ENCODE data around the gene LIPH.
A peak's percentile ranks its signal among the peaks of the same experiment; 100 is the strongest.
"Not testable (repeated sequence)": the region's sequence is repeated elsewhere in the genome, so short reads cannot be mapped to it uniquely, and the experiment has no call there.

LIPH gene

GRCh38 chr3:185552358-185552877 lies at the start of gene LIPH:
TSS of gene LIPH (minus strand) at chr3:185552588. CDS start at chr3:185552471, 117 bp downstream.
- DNase-seq, result no peak

GRCh38 chr3:185595526-185595925 lies 43.1 kb upstream of the LIPH start:
- DNase-seq, result no peak

- no peak for DNase-seq
Measured at GRCh38 chr3:185594073-185594472, 41.7 kb upstream of the LIPH start.

- DNase-seq, result no peak
Measured at GRCh38 chr3:185586686-185587039, 34.3 kb upstream of the LIPH start.

- peak; percentile 99 to 100 for DNase-seq
Measured at GRCh38 chr3:185585859-185586685, 33.7 kb upstream of the LIPH start, which contains the start of gene SENP2. TSS of gene SENP2 (plus strand) at chr3:185586295. CDS start at chr3:185586414, 119 bp downstream.

GRCh38 chr3:185585518-185585858 lies 33.1 kb upstream of the LIPH start:
- no peak for DNase-seq

GRCh38 chr3:185584686-185585085 lies 32.3 kb upstream of the LIPH start:
- no peak for DNase-seq

GRCh38 chr3:185583925-185584324 lies 31.5 kb upstream of the LIPH start:
- DNase-seq, result no peak

- DNase-seq, result no peak
Measured at GRCh38 chr3:185582871-185583270, 30.5 kb upstream of the LIPH start.

- DNase-seq, result no peak
Measured at GRCh38 chr3:185582236-185582635, 29.8 kb upstream of the LIPH start.

- peak; percentile 63 to 82 for DNase-seq
Measured at GRCh38 chr3:185575108-185575869, 22.9 kb upstream of the LIPH start.

GRCh38 chr3:185572183-185572582 lies 19.8 kb upstream of the LIPH start:
- no peak for DNase-seq

GRCh38 chr3:185561958-185562357 lies 9.6 kb upstream of the LIPH start:
- DNase-seq, result no peak

- DNase-seq, result no peak
Measured at GRCh38 chr3:185561374-185561943, 9.1 kb upstream of the LIPH start.

- DNase-seq, result no peak
Measured at GRCh38 chr3:185560676-185561075, 8.3 kb upstream of the LIPH start.

- DNase-seq, result no peak
Measured at GRCh38 chr3:185559706-185560090, 7.3 kb upstream of the LIPH start.

- DNase-seq, result no peak
Measured at GRCh38 chr3:185558395-185558794, 6.0 kb upstream of the LIPH start.

GRCh38 chr3:185556640-185557039 lies 4.3 kb upstream of the LIPH start:
- DNase-seq, result not testable (repeated sequence)

- DNase-seq, result no peak
Measured at GRCh38 chr3:185555860-185556347, 3.5 kb upstream of the LIPH start.

- no peak for DNase-seq
Measured at GRCh38 chr3:185555101-185555501, 2.7 kb upstream of the LIPH start.

- no peak for DNase-seq
Measured at GRCh38 chr3:185549651-185550111, 2.7 kb downstream of the LIPH start.

- peak; percentile 82 to 92 for DNase-seq
Measured at GRCh38 chr3:185549122-185549521, 3.3 kb downstream of the LIPH start.

- DNase-seq, result no peak
Measured at GRCh38 chr3:185540695-185541094, 11.7 kb downstream of the LIPH start.
